Ecto neural progenitor cell (in vitro differentiated cells): ENCODE data around the gene DAGLA.

Experiments used
- DNase-seq: peaks from one replicate; pipeline ENCODE4 v3.0.0-alpha.2; 2018; ENCODE audit warnings: low spot score

Gene DAGLA

DNA sequence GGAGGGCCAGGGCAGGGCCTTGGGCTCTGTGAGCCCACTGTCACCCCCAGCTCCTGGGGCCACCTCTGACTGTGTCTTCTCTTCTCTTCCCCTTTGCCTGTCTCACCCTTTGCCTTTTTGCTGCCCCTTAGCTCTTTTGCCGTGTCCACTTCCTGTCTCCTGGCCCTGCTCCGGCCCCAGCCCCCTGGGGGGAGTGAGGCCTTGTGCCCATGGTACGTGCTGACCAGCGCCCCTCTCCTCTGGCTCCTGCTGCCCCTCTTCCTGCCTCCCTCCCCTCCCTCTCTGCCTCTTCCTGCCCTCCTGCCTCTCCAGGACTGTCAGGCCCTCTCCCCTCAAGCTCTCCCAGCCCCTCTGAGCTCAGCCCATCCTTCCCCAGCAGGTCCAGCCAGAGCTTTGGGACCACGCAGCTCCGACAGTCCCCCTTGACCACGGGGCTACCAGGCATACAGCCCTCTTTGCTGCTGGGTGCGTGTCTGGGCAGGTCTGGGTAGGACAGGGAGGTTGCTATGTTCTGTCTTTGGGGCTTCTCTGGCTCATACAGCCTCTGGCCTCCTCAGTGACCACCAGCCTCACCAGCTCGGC, 100.5 kb downstream of the DAGLA start:
- DNase-seq = no peak

- no peak for DNase-seq
Observed at GRCh38 chr11:61781585-61781984, 101.4 kb downstream of the DAGLA start.

DNA sequence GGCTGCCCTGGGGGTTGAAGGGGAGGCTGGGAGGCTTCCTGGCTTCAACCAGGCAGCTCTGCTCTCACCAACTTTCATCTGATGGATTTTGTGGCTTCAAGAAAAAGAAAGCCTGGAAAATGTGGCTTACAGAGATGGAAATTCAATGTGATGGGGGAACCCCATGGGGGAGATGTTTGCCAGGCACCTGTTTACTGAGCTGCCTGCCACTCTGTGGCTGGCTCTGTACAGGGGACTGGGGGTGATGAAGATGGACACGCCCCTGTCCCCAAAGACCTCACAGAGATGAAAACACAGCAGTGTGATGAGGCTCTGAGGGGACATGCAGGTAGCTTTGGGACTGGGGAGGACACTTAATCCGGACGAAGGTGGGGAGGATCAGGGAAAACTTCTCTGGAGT, 102.1 kb downstream of the DAGLA start:
- DNase-seq = no peak

- no peak for DNase-seq
Observed at GRCh38 chr11:61782841-61783240, 102.7 kb downstream of the DAGLA start.

GRCh38 chr11:61783717-61784505, 103.7 kb downstream of the DAGLA start:
- no peak for DNase-seq

GRCh38 chr11:61784506-61784805, 104.3 kb downstream of the DAGLA start:
- no peak for DNase-seq

- no peak for DNase-seq
Observed at GRCh38 chr11:61785837-61786402, 105.7 kb downstream of the DAGLA start.

- no peak for DNase-seq
Observed at GRCh38 chr11:61787928-61788491, 107.8 kb downstream of the DAGLA start.

GRCh38 chr11:61791737-61792309, 111.6 kb downstream of the DAGLA start:
- peak; percentile 71 for DNase-seq

GRCh38 chr11:61792310-61793082, 112.3 kb downstream of the DAGLA start, which contains the start of the genes FEN1 and TMEM258:
TSS of gene FEN1 (plus strand) at chr11:61792911. CDS start at chr11:61795362, 2,451 bp downstream.
TSS of gene TMEM258 (minus strand) at chr11:61792599. CDS start at chr11:61792558, 41 bp downstream.
- peak; percentile 96 for DNase-seq

GRCh38 chr11:61793083-61793828, 113.1 kb downstream of the DAGLA start:
- DNase-seq = no peak

DNA sequence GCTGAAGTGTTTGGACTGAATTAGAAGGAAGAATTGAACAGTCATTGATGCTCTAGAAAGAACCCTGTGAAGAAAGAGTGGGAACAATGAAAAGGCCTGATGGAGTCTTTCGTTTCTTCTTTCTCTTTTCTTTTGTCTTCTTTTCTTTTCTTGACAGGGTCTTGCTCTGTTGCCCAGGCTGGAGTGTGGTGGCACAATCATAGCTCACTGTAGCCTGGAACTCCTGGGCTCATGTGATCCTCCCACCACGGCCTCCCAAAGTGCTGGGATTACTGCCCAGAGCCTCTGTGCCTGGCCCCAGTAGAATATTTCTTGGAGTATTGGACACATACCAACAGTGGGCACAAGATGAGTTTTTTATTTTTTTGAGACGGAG, 113.6 kb downstream of the DAGLA start:
- no peak for DNase-seq

DNA sequence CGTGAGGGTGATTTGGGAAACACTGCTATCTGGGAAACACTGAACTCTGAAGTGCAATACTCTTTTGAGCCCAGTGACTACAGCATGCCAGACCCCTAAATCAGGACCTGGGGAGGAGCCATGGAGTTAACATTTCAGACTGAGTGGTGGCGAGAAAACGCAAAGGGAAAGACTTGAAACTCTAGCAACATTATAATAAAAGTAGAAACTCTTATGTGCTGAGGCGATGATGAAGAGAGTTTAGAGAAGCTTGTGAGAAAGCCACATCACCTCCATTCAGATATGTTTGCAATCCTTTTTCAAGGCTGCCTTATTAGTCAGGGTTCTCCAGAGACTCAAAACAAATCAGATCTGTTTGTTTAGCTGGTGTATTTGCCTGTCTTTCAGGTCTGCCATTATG, 114.4 kb downstream of the DAGLA start:
- no peak for DNase-seq

GRCh38 chr11:61795459-61795858, 115.3 kb downstream of the DAGLA start:
- DNase-seq = no peak

DNA sequence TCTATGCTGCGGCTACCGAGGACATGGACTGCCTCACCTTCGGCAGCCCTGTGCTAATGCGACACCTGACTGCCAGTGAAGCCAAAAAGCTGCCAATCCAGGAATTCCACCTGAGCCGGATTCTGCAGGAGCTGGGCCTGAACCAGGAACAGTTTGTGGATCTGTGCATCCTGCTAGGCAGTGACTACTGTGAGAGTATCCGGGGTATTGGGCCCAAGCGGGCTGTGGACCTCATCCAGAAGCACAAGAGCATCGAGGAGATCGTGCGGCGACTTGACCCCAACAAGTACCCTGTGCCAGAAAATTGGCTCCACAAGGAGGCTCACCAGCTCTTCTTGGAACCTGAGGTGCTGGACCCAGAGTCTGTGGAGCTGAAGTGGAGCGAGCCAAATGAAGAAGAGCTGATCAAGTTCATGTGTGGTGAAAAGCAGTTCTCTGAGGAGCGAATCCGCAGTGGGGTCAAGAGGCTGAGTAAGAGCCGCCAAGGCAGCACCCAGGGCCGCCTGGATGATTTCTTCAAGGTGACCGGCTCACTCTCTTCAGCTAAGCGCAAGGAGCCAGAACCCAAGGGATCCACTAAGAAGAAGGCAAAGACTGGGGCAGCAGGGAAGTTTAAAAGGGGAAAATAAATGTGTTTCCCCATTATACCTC, 115.8 kb downstream of the DAGLA start:
- DNase-seq = no peak
